Measurements from ENCODE around the gene STK32B. TPM values are rescaled to one million over a fixed set of nuclear protein-coding genes. Genes with fewer than 3 reads are reported as not detected.

STK32B gene
- total RNA-seq, 1 experiment from 2014 or later = 11.6 TPM

GRCh38 chr4:5478697-5479096 is 427.4 kb downstream of the STK32B start:
- ChIA-PET CTCF (no interaction called here), POLR2A (no interaction called here)
- Histone ChIP-seq H3K4me3 (ENCODE audit: low read depth in 2 of 2, low read length in 2 of 2) (no peak overlapping the region), H3K27me3 (ENCODE audit: control insufficient read depth, insufficient read depth, low read length) (no peaks in the 10 kb centered on the region), H3K27ac (ENCODE audit: low read length) (no peak overlapping the region), H3K36me3 (ENCODE audit: control insufficient read depth, insufficient read depth, low read length) (no peaks in the 10 kb centered on the region), H3K4me1 (ENCODE audit: control insufficient read depth, insufficient read depth, low read length) (no peaks in the 10 kb centered on the region), H3K9me3 (ENCODE audit: control insufficient read depth, insufficient read depth, low read depth, low read length) (no peaks in the 10 kb centered on the region)
- no peak for ATAC-seq
- in situ Hi-C loops (cut with HindIII; ENCODE audit: low pct_unique_long_range_greater_than_20kb, low sequenced_read_pairs) (no loop called here), intact Hi-C loops (cut with micrococcal nuclease; ENCODE audit: unreplicated experiment) (no loop called here)
- no peak for DNase-seq (ENCODE audit: low read depth, low spot score)
- no TSS peak for BruUV-seq (replicated peaks)
- TF ChIP-seq POLR2AphosphoS5 (IDR thresholded peaks at IDR 0.05; ENCODE audit: low read depth, low read length) = no peak
- no peak for TF ChIP-seq CTCF (IDR thresholded peaks at IDR 0.05)
- TF ChIP-seq SIN3A (IDR thresholded peaks at IDR 0.05; ENCODE audit: borderline replicate concordance, insufficient read depth, low read depth, low read length) = no peak
- TF ChIP-seq REST (IDR thresholded peaks at IDR 0.05; ENCODE audit: insufficient read depth in 1 of 2, low read depth in 2 of 2, low read length in 1 of 2) = no peak
- TF ChIP-seq TCF7L2 (IDR thresholded peaks at IDR 0.05; ENCODE audit: low read depth, low read length) = no peak

- Histone ChIP-seq H3K27ac (ENCODE audit: low read length) (no peak overlapping the region), H3K4me3 (ENCODE audit: low read depth in 2 of 2, low read length in 2 of 2) (no peak overlapping the region), H3K9me3 (ENCODE audit: control insufficient read depth, insufficient read depth, low read depth, low read length) (no peaks in the 10 kb centered on the region), H3K36me3 (ENCODE audit: control insufficient read depth, insufficient read depth, low read length) (no peaks in the 10 kb centered on the region), H3K27me3 (ENCODE audit: control insufficient read depth, insufficient read depth, low read length) (no peaks in the 10 kb centered on the region), H3K4me1 (ENCODE audit: control insufficient read depth, insufficient read depth, low read length) (no peaks in the 10 kb centered on the region)
- CTCF ChIA-PET = no interaction called here
- ATAC-seq (no peak), DNase-seq (ENCODE audit: low read depth, low spot score) (no peak)
- no peak for TF ChIP-seq CTCF (IDR thresholded peaks at IDR 0.05)
- intact Hi-C loops (cut with micrococcal nuclease; ENCODE audit: unreplicated experiment) (no loop called here), in situ Hi-C loops (cut with HindIII; ENCODE audit: low pct_unique_long_range_greater_than_20kb, low sequenced_read_pairs) (no loop called here)
- POLR2A ChIA-PET = no interaction called here
- no TSS peak for BruUV-seq (replicated peaks)
Observed at GRCh38 chr4:5479518-5480060, 428.3 kb downstream of the STK32B start.

All from Panc1 (cell line).